ENCODE measurements around the gene PTPRM.

PTPRM gene

DNA sequence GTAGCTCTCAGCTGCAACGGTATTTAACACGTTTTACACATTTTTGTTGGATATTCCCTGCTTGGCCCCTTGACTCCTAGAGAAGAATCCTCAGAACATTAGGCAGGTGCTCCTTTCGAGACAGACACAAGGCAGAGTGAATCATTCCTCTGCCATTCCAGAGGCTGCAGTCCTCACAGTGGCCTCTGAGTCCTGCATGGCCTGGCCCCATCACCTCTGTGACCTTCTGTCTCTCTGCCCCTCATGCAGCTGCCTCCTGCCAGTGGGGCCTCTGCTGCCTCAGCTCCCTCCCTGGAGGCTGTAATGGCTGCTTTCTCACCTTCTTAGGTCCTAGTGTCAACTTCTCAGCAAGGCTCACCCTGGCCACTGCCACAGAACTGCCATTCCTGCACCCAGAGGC is 101.3 kb downstream of the PTPRM start:
- no peak for DNase-seq (ENCODE audit: low read depth in 2 of 2)

DNA sequence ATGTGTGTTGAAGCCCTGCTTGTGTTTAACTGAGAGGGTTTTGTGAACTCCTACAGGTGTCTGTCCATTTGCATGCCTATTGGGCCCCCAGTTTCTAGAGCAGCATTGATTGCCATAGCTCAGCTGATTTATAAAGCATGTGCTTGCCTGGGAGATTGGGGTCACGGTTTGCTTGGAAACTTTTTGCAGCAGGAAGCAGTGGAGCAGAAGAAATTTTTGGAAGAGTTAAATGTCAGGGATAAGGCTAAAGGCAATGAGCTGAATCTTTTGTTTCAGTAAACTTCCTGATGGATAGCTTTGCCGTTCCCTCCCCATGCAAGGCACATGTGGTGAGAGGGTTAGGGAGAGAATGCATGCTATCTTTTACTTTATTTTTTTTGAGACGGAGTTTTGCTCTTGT is 102.2 kb downstream of the PTPRM start:
- DNase-seq (ENCODE audit: low read depth in 2 of 2) = no peak

DNA sequence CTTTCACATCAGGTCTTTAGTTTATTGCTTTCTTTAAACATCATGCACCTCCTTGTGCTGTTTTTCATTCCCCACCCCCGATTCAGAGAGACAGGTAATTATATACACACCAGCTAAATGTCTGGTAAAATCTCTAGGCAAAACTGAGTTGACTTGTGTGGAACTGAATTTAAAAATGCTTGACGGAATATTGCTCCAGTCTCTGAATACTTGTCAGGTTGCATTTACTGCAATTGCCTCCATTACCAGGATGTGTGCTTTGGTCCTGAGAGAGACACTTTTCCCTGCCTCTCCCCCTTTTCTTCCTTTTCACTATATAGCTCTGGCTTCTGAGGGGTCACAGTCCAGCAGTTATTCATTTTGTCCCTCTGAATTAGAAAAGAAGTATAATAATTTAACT is 104.0 kb downstream of the PTPRM start:
- DNase-seq (ENCODE audit: low read depth in 2 of 2) = no peak

DNA sequence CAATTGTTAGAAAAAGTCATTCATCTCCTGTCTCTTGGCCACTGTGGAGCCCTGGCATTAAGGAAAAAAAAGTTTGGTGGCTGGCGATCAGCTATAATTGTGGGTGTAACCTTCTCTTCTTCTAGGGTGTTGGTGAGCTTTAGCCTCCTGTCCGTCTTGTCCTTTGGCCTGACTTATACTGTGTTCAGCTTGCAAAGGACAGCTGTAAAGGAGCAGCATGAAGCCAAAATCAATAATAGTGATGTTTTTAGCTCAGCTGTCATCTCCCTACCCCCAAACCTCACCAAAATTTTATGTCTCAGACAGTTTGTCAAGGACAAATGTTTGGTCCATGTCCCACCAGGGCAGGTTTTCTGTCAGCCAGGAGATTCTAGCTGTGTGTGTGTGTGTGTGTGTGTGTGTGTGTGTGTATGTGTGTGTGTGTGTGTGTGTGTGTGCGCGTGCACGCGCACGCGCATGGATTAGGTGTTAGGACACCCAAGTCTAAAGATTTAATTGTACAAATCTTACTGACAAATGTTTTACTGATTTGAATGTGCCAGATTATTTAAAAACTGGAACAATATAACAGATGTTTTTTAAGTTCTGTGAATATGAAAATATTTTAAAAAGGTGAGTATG is 109.2 kb downstream of the PTPRM start:
- no peak for DNase-seq (ENCODE audit: low read depth in 2 of 2)

DNA sequence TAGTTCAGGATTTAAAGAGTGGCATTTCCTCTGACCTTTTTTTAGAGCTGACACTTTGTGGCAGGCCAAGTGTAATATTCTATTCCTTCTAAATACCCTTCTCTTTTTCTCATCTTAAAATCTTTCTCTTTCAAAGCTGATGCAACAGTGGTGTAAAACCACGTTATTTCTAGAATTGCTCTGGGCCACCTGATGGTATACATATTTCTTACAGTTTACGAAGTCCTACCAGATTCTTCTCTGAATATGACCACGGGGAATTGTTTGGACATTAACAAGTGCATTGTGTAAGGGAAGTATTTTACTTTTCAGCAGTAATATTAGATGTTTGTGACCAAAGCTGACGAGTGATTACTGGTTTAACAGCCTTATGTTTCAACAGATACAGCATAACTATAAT is 109.9 kb downstream of the PTPRM start:
- no peak for DNase-seq (ENCODE audit: low read depth in 2 of 2)

DNA sequence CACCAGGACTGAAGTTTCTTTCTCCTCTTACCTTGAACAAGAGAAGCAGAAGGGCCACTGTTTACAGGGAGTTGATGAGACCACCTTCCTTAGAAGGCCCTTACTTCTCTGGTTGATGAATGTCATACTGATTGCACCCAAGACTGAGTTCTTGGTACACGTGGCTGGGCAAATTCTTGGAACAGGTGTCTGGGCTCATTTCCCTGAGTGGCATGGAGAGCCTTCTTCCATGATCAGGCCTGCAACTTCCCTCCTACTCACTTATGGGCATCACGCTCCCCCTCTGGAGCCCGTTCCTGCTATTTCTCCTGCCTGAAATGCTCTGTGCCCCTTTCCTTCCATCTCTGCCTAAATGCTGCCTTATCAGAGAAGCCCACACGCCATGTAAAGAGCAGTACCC is 110.3 kb downstream of the PTPRM start:
- DNase-seq (ENCODE audit: low read depth in 2 of 2) = no peak

DNA sequence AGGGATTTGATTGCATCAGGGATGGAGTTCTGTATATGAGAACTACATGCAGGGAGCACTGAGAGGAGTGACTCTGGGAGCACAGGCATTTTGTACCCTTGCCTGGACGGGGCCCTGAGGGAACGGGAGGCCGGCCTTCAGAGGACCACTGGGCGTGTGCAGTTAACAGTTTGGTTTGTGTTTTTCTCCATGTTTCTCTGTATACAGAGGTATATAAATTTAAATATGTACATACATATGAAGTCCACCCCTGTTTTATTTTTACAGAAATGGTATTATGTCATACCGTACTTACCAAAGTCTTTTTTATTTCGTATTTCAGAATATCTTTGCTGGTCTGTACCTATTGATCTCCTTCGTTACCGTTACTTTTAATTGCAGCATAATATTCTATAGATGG is 111.3 kb downstream of the PTPRM start:
- DNase-seq (ENCODE audit: low read depth in 2 of 2) = no peak

DNA sequence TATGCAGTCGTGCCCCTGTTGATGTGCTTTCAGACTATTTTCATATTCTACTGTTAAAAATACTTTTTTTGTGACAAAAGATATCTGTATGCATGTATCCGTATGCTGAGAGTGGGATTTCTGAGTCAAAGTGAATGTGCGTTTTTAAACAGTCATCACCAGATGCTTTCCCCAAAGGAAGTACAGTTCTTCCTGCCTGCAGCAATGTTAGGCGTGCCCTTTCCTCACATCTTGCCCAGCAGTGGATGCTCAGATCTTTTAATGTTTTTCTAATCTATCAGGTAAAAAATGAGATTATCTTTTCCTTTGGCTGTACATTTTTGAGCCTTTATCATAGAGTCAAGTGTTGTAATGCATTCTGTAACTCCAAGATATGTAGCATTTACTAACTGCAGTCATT is 111.7 kb downstream of the PTPRM start:
- DNase-seq (ENCODE audit: low read depth in 2 of 2) = no peak

DNA sequence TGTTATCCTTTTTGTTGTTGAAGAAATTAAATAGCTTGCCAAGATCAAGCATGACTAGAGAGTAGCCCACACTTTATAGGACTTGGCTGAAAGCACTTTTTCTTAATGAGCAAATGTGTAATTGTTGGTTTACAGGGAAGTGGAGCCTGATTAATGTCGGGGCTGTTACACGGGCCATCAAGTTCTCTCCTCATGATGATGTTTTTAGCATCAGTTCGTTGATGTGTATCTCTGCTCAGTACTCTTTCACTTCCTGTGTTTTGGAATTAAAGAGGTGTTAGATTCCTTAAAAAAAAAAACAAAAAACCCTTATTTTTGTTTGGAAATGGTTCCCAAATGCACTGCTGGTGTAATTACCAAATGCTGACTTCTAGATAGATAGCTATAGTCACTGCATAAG is 114.2 kb downstream of the PTPRM start:
- DNase-seq (ENCODE audit: low read depth in 2 of 2) = no peak

DNA sequence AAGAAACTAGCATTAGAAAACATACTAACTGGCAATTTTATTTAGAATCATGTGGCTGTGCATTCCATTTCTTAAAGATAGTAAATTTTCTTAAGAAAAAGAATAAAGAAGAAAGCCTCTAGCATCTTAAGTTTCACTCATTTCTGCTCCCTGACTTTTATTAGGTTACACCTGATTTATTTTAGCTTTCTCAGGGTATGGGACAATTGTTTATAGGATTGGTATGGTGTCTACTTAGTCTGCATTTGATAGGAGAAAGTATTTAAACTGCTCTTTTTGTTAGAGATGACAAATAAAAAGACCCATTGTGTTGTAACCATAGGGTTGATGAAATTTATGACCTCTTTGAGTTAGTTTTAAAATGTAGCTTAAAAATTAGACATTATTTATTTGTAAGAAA is 115.2 kb downstream of the PTPRM start:
- DNase-seq (ENCODE audit: low read depth in 2 of 2) = no peak

DNA sequence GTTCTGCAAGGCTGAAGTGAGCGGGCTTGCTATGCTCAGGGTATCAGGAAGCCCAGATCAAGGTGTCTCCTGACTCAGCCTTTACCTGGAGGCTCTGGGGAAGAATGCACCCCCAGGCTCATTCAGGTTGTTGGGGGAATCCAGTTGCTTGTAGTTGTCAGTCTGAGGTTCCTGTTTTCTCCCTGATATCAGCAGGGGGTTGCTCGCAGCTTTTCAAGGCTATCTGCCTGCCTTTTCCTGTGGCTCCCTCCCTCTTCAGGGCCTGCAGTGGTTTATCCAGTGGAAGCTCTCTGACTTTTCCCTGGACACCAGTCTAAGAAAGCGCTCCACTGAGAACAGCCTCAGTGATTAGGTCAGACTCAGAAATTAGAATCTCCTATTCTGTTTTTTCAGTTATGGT is 116.6 kb downstream of the PTPRM start:
- DNase-seq (ENCODE audit: low read depth in 2 of 2) = no peak

DNA sequence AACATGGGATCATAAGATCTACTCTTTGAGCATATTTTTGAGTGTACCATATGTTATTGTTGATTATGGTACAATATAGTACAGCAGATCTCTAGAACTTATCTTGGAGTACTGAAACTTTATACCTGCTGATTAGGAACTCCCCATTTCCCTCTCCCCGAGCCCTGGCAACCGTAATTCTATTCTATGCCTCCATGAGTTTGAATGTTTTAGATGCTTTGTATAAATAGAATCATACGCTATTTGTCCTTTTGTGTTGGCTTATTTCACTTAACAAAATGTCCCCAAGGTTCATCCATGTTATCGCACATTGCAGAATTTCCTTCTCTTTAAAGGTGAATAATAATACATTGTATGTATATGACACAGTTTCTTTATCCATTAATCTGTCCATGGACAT is 117.2 kb downstream of the PTPRM start:
- DNase-seq (ENCODE audit: low read depth in 2 of 2) = no peak

DNA sequence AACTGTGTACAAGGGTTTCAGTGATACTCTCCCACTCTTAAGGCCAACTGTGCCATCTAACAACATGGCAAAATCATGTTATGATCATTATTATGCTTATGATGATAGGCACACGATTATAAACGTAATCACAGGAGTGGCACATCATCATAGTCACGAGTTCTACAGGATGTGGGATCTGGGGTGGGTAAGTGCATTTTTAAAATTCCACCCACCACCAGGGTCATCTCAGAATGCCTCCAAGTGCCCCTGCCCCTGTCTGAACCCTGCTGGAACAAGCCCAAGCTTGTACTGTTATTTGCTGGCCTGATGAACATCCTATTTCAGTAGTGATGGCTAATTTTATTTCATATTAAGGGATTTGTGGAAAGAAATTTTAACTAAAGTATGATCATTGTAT is 117.8 kb downstream of the PTPRM start:
- no peak for DNase-seq (ENCODE audit: low read depth in 2 of 2)

DNA sequence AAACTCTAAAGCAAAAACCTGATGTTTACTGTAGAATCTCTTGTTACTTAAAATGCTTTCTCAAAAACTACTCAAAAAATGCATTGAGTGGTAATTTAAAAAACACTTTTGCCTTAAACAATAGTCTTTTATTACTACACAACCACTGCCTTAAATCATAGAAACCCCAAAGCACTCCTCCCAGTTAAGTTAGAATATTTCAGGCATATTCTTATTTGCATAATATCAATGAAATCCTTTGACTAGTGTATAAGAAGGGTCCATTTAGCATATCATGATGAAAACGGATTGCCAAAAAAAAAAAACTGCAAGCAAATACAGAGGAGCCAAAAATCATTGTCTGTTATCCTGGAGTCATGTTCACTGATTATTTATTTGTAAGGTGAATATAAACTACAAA is 119.2 kb downstream of the PTPRM start:
- DNase-seq (ENCODE audit: low read depth in 2 of 2) = no peak

DNA sequence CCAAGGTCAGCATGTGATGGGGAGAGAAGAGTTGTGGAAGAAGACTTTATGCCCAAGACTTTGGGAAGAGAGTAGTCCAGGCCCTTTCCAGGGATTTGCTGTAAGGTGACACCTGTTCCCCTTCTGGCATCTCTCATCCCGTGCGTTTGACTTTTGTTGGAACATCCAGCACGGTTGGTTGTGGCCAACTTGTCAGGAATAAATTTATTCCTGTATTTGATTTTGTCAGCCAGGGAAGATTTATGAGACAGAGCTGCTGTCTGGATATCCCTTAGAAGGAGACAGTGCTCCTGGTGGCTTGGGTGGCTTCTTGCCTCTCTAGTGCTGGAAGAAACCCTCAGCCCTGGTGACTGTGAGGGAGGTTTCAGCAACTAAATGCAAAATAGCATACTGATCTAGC is 121.5 kb downstream of the PTPRM start:
- no peak for DNase-seq (ENCODE audit: low read depth in 2 of 2)

DNA sequence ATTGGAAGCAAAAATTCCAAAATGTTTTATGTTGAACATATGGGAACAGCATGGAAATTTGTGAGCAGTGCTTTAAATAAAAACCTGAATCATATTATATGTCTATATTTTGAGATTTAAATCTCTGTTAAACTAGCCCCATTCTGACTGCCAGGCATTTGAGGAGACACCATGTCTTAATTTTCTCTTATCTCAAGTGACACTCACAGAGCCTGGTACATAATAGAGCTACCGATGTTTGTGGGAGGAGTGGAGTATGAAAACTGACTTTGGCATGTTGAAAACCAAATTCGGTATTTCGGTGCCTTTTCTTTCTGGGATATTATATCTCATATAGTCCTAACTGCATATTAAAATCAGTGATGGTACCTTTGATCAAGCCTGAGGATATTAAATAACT is 124.1 kb downstream of the PTPRM start:
- DNase-seq (ENCODE audit: low read depth in 2 of 2) = no peak

DNA sequence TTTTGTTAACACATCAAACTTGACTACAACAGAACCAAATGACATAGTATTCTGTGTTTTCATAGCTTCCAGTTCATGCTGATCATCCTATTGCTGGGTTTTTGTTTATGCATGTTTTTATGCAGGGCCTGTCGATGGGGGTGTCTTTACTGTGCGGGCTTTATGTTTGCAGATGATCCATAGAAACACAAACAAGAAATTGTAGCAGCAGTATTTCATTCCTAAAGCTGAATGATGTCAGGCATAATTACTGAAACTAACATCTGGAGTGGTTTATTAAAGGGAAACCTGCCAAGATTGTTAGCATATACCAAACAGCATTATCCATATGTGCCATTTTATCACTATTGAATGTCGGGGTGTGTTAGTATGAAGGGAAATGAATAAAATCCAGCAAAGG is 129.7 kb downstream of the PTPRM start:
- no peak for DNase-seq (ENCODE audit: low read depth in 2 of 2)

DNA sequence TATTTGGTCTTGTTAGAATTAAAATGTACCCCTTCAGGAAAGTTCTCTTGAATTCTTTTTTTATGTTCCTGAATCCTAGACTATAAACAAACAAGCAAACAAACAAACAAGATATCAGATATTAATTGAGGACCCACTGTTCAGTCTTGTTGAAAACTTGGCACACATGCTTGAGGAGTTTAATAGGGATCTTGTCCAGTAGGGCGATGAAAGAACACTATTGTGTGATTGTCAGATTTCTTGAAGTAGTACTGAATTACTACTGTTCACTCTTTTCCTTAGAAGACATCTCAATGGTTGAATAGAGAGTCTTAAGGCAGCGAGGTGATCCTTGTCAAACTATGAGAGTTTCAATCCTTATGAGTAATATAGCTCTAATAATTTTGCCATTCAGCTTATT is 130.2 kb downstream of the PTPRM start:
- no peak for DNase-seq (ENCODE audit: low read depth in 2 of 2)

DNA sequence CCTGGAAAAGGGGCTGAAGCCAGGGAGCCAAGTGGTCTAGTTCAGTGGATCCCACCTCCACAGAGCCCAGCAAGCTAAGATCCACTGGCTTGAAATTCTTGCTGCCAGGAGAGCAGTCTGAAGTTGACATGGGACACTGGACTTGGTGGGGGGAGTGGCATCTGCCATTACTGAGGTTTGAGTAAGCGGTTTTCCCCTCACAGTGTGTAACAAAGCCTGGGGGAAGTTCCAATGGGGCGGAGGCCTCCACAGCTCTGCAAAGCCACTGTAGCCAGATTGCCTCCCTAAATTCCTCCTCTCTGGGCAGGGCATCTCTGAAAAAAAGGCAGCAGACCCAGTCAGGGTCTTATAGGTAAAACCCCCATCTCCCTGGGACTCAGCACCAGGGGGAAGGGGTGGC is 144.4 kb downstream of the PTPRM start:
- no peak for DNase-seq (ENCODE audit: low read depth in 2 of 2)

DNA sequence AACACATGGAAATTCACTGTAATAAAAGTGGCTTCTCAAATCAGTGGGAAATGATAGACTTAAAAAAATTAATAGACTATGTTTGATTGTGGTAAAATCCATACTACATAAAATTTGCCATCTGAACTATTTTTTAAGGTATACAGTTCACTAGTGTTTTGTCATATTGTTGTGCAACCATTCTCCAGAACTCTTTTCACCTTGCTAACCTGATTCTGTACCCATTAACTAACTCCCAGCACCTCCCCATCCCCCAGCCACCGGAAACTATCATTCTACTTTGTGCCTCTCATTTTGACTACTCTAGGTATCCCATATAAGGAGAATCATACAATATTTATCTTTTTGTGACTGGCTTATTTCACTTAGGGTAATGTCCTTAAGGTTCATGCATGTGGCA is 153.3 kb downstream of the PTPRM start:
- DNase-seq (ENCODE audit: low read depth in 2 of 2) = no peak

DNA sequence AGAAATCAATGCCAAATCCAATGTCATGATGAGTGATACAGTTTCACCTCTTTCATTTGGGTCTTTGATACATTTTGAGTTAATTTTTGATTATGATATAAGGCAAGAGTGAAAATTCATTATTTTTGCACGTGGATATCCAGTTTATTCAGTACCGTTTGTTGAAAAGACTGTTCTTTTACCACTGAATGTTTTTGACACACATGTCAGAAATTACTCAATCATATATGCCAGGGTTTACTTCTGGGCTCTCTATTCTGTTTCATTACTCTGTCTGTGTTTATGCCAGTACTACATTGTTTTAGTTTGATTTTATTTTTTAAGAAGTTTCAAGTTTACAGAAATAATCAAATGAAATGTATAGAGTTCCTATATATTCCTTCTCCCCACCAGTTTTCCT is 154.4 kb downstream of the PTPRM start:
- no peak for DNase-seq (ENCODE audit: low read depth in 2 of 2)

DNA sequence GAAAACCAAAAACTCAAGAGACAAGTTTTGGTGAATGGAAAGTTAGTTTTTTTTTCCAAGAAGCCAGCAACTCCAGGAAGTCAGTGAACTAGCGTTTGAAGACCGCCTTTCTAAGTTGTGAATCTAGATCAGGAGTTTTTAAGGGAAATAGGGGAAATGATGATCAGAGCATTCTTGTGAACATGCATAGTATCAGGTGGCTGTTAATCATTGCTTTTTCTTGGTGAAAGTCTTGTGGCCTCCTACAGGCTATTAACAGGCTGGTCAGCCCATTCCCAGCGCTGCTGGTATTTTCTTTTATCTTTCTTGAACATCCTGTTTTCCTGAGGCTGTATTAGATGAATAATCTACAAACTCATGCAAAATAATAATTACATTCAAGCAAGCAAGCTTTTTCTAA is 155.8 kb downstream of the PTPRM start:
- DNase-seq (ENCODE audit: low read depth in 2 of 2) = no peak

DNA sequence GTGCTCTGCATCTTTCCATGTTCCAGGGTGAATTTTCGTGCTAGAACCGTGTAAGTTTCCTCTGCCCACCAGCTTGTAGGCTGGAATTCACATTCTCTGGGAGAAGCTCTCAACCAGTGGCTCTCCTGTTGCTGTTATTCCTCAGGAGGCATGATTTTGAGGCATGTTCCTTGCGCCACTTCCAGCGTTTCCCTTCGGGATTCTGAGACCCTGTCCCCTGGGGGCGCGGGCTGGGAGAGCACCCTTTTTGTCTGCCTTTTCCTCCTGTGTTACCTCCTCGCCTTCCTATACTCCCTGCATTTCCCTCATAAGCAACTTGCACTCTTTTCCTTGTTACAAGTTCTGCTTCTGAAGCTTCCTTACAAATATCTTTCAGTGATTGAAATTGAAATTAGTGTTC is 156.4 kb downstream of the PTPRM start:
- no peak for DNase-seq (ENCODE audit: low read depth in 2 of 2)

DNA sequence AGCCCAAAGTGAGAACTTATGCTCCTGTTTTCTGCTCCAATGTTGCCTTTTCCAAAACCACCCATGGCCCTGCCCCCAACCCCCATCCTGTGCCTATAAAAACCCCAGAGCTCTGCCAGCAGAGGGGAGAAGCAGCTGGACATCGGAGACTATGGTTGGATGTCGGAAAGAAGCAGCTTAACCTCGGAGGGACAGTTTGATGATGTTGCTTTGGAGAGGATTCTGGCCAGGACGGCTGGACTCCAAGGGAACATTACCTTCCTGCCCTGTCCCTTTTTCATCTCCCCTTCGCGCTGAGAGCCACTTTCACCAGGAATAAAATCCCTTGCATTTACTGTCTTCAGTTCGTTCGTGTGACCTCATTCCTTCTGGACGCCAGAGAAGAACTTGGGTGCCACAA is 158.4 kb downstream of the PTPRM start:
- no peak for DNase-seq (ENCODE audit: low read depth in 2 of 2)

DNA sequence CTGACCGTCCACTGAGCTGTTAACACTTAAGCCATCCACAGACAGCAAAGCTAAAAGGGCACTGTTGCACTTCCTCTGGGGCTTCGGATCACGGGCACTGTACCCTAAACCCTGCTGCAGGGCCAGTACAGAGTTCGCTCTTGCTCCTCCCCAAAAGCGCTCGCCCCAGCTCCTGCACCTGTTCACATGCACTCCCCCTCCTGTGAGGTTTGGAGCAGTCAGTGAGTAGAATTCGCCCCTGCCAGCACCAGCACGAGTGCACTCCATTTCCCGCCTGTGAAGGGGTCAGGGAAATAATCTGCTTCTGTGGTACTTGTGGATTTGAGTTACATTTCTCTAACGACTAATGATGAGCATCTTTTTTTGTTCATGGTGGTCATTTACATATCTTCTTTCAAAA is 158.8 kb downstream of the PTPRM start:
- no peak for DNase-seq (ENCODE audit: low read depth in 2 of 2)
